Ovary (tissue), 9 donors: ENCODE measurements around the gene SERPINB6. TPM values are rescaled to one million over a fixed set of nuclear protein-coding genes. Genes with fewer than 3 reads are reported as not detected.

Experiments
- DNase-seq, 5 donors: peaks; one replicate each; pipeline ENCODE4 v3.0.0-alpha.2; 2019 to 2020
- H3K27ac ChIP-seq, 2 donors: fragments of 200-600 bp; one replicate each; pipeline versions ENCODE4 v1.5.1 to v1.8.0; 2019 to 2022
- H3K27me3 ChIP-seq: fragments of 200-600 bp; one replicate; pipeline ENCODE4 v1.8.0; 2022
- H3K36me3 ChIP-seq: fragments of 200-600 bp; sonication (generic); one replicate; pipeline ENCODE4 v1.5.1; 2019
- H3K4me1 ChIP-seq: one replicate; pipeline ENCODE4 v1.8.1; 2013; ENCODE audit warnings: mild to moderate bottlenecking, moderate library complexity; ENCODE audit not compliant: insufficient read depth
- H3K4me3 ChIP-seq: fragments of 200-600 bp; sonication (generic); one replicate; pipeline ENCODE4 v1.5.1; 2017
- H3K9me3 ChIP-seq, 2 donors: fragments of 200-600 bp in 1 of 2; sonication (generic) in 1 of 2; one replicate each; pipeline versions ENCODE4 v1.5.1 to v1.8.1; 2013 to 2019; ENCODE audit warnings: mild to moderate bottlenecking in 1 of 2, moderate library complexity in 1 of 2
- CTCF ChIP-seq, 3 donors: fragments of 450-650 bp in 2 of 3; fragments of 200-600 bp in 1 of 3; IDR thresholded peaks; one replicate each; pipeline versions ENCODE4 v1.5.1 to v1.8.0; 2016 to 2022; ENCODE audit warnings: antibody characterized with exemption in 3 of 3, mild to moderate bottlenecking in 1 of 3
- EP300 ChIP-seq: sonication (generic); formaldehyde crosslinking; IDR thresholded peaks from one replicate; pipeline ENCODE4 v1.6.1; 2017; ENCODE audit warnings: antibody characterized with exemption
- POLR2A ChIP-seq: fragments of 450-650 bp; IDR thresholded peaks from one replicate; pipeline ENCODE4 v1.6.1; 2017; ENCODE audit warnings: antibody characterized with exemption, mild to moderate bottlenecking, moderate library complexity
- WGBS, 3 donors: extraction: QIAGEN DNeasy Blood & Tissue Kit in 1 of 3; methylation state at CpG; one replicate each; pipeline versions ENCODE4 v1.1.5 to v1.1.7; 2013 to 2017; 5-methylcytosine and 5-hydroxymethylcytosine counted together
- intact Hi-C, 4 donors: fragments of 100-400 bp; cut with DNase I; formaldehyde crosslinking; loops; one replicate each; pipeline versions ENCODE4 v1.11.0 to v1.15.1; 2022 to 2023
- polyA plus RNA-seq, 2 donors: library from polyadenylated mRNA; stranded (reverse); fragments of 200-250 nt in 1 of 2; fragments of 350-450 nt in 1 of 2; fragmentation: Illumina TruSeq in 1 of 2; extraction: RNeasy Lipid Tissue Mini Kit (QIAGEN cat#74804) in 1 of 2; gene quantifications; one replicate each; pipeline ENCODE4 v1.2.3, GENCODE V29; 2013 to 2014
- total RNA-seq, 7 donors: library from RNA; depleted of rRNA in 2 of 7; stranded (reverse); fragments of >200 nt in 2 of 7; fragmentation: NEBNext Ultra II Directional in 3 of 7; extraction: Animal tissue kit (Norgen Biotek cat#: 25700) in 3 of 7; gene quantifications; one replicate each; pipeline versions ENCODE4 v1.1.0 to v1.2.4, GENCODE V29; 2016 to 2023
- donor health status: DM: no; HTN: no; CAD: no; lungs with moderate emphysema.
- donor health status: DM: no; HTN: no; CAD: no.
- donor health status: Bipolar disorder and iron deficiency.
- donor health status: DM: yes; HTN: yes; CAD: no.
- donor health status: DM: no; HTN: no; CAD: no.
- donor health status: DM: yes; HTN: yes; CAD: no.

The SERPINB6 gene
- total and polyA plus RNA-seq, 9 donors = 98.1 to 252 (median 156) TPM

GRCh38 chr6:3016473-3017280 is 45.3 kb upstream of the SERPINB6 start:
- Histone ChIP-seq H3K27ac (no peak overlapping the region), H3K36me3 (no peaks in the 10 kb centered on the region)

GRCh38 chr6:3015144-3015543 is 43.8 kb upstream of the SERPINB6 start:
- no peaks in the 10 kb centered on the region for H3K27me3 ChIP-seq
- H3K4me1 ChIP-seq = no peaks in the 10 kb centered on the region
- H3K27ac ChIP-seq = no peak overlapping the region
- WGBS, 3 donors = 94 to 96% (median 95%) methylated on average over 10 of the region's 10 CpGs
- H3K9me3 ChIP-seq = no peaks in the 10 kb centered on the region
- TF ChIP-seq POLR2A = no peak
- no peak for TF ChIP-seq CTCF (IDR thresholded peaks at IDR 0.05)
- TF ChIP-seq EP300 = no peak
- no peaks in the 10 kb centered on the region for H3K36me3 ChIP-seq
- DNase-seq = no peak
- intact Hi-C loops = no loop called here
- H3K4me3 ChIP-seq = no peak overlapping the region

More at GRCh38 chr6:3016473-3017280, 45.3 kb upstream of the SERPINB6 start:
- 95% methylated on average over 17 of the region's 17 CpGs for WGBS, 3 donors
- Histone ChIP-seq H3K4me1 (no peaks in the 10 kb centered on the region), H3K27me3 (no peaks in the 10 kb centered on the region), H3K4me3 (no peak overlapping the region), H3K9me3 (no peaks in the 10 kb centered on the region)
- no peak for DNase-seq
- no peak for TF ChIP-seq CTCF (IDR thresholded peaks at IDR 0.05)
- no peak for TF ChIP-seq EP300
- TF ChIP-seq POLR2A = no peak
- intact Hi-C loops = no loop called here

- DNase-seq = no peak
- intact Hi-C loops = no loop called here
- Histone ChIP-seq H3K27me3 (no peaks in the 10 kb centered on the region), H3K27ac (no peak overlapping the region), H3K4me1 (no peaks in the 10 kb centered on the region), H3K36me3 (no peaks in the 10 kb centered on the region), H3K4me3 (no peak overlapping the region), H3K9me3 (no peaks in the 10 kb centered on the region)
- 83 to 94% (median 89%) methylated on average over 4 of the region's 4 CpGs for WGBS, 3 donors
- TF ChIP-seq EP300 (no peak), CTCF (IDR thresholded peaks at IDR 0.05) (no peak), POLR2A (no peak)
Observed at GRCh38 chr6:3014675-3015066, 43.3 kb upstream of the SERPINB6 start.

- Histone ChIP-seq H3K9me3 (no peaks in the 10 kb centered on the region), H3K4me3 (no peak overlapping the region), H3K36me3 (no peaks in the 10 kb centered on the region), H3K4me1 (no peaks in the 10 kb centered on the region), H3K27ac (no peak overlapping the region), H3K27me3 (no peaks in the 10 kb centered on the region)
- WGBS, 3 donors = 89 to 91% (median 91%) methylated on average over 18 of the region's 18 CpGs
- intact Hi-C loops = no loop called here
- no peak for DNase-seq
- TF ChIP-seq CTCF (IDR thresholded peaks at IDR 0.05) (no peak), POLR2A (no peak), EP300 (no peak)
Observed at GRCh38 chr6:3013901-3014674, 42.7 kb upstream of the SERPINB6 start.
